GM15510 (cell line): ENCODE data around the gene CTNNBL1.

Source experiments
- POLR2A ChIP-seq: IDR thresholded peaks from 3 replicates; pipeline ENCODE4 v1.6.1; 2011; ENCODE audit warnings: borderline replicate concordance; ENCODE audit not compliant: insufficient read length; ENCODE audit errors: extremely low read depth

Gene CTNNBL1

DNA sequence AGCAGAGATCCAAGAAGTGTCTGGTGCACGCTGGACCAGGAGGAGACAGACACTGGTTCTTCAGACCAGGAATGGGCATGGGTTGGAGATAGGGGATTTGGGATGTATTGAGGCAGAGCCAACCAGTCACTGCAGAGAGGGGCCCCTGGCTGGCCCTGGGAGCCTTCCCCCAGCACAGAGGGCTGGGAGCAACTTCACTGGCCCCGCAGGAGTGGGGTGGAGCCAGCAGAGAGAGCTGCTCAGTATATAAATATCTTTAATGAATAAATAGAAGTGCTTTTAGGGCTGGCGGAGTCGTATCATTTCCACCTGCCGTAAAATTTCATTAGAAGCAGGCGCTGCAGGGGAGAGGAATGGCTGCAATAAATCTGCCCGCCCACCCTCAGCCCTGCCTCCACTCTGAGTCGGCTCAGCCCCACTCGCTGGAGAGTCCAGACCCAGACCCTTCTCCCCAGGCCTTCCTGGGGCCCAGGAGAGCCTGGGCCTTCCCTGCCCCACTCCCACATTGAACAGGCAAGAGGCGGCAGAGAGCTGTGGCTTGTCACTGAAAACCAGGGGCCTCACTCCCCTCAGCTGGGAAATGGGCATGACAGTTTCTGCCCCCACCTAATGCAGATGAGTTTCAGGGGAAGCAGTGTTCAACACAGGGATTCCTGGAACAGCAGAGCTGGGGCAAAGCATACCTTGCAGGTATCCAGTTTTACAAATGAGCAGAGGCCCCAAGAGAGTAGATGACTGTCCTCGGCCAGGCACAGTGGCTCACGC is 185.2 kb downstream of the CTNNBL1 start:
- no peak for TF ChIP-seq POLR2A

DNA sequence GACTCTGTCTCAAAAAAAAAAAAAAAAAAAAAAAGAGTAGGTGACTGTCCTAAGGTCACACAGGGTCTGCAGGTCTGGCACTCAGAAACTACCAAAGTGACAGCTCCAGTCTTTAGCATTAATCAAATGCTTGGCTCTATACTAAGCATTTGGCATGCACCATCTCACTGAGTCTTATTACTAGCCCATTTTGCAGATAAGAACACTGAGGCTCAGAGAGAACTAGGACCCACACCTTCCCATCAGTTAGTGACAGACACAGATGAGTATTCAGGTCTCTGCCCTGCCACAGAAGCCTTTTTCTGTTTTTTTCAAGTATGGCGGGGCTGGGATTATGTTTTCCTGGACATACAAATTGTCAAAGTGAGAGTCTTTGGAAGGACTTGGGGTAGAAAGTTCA is 186.0 kb downstream of the CTNNBL1 start:
- no peak for TF ChIP-seq POLR2A

DNA sequence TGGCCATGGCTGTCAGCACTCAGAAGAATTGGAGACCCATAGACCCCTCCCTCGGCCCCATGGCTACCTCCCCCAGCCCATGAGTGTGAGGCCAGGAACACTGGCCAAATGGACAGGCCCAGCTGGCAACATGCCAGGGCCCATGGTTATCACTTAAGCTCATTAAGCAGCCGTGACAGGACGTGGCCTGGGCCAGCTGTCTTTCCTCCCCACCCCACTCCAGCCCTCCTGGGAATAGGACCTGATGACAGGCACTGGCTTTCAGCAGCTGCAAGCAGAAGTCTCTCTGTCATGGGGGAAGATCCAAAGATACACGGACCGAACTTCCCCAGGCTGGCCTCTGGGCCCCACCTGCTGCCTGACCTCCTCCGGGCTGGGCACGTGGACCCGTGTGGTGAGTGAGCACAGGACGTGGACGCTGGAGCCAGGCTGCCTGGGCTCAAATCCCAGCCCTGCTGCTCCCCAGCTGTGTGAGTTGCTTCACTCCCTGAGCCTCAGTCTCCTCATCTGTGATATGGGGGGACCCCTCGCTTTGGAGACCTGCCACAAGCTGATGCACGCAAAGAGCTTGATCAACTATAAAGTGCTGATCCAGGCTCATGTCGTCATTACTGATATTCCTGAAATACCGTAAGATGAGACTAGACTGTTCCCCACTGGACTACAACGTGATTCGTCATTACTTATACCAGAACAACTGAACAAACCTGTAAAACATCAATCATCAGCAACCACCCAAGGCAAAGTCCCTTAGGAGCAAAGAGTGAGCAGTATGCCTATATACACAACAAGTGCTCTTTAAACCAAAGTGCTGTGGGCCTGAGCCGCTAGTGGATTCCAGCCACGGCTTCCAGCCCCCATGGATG is 187.1 kb downstream of the CTNNBL1 start:
- TF ChIP-seq POLR2A, result no peak

DNA sequence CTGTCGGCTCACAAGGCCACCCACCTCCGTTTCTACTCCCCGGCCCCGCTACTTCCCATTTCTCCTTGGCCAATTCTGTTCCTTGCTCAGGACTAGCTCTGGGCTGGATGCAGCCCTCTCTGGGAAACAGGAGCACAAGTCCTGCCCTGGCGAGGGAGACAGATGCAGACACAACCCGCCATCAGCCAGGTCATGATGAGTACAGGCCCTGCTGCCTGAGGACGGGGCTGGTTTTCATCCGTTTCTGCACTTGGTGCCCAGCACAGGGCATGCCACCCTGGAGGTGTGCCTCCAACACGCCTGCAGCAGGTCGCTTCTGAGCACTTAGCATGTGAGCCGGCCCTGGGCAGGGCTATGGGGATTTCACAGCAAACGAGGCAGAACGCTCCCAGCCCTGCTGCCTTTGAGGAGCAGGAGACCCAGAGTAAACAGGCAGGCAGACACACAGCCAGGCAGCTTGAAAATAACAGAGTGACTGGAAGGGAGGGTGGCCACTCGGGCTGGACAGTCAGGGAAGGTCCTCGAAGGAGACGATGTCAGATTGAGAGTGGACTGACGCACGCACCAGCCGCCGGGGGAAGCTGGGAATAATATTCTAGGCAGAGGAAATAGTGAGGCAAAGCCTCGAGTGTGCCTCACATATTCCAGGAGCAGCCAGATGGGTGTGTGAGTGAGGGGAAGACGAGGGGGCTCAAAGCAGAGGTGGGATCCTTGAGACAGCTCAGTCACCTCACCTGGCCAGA is 187.9 kb downstream of the CTNNBL1 start:
- TF ChIP-seq POLR2A, result no peak

DNA sequence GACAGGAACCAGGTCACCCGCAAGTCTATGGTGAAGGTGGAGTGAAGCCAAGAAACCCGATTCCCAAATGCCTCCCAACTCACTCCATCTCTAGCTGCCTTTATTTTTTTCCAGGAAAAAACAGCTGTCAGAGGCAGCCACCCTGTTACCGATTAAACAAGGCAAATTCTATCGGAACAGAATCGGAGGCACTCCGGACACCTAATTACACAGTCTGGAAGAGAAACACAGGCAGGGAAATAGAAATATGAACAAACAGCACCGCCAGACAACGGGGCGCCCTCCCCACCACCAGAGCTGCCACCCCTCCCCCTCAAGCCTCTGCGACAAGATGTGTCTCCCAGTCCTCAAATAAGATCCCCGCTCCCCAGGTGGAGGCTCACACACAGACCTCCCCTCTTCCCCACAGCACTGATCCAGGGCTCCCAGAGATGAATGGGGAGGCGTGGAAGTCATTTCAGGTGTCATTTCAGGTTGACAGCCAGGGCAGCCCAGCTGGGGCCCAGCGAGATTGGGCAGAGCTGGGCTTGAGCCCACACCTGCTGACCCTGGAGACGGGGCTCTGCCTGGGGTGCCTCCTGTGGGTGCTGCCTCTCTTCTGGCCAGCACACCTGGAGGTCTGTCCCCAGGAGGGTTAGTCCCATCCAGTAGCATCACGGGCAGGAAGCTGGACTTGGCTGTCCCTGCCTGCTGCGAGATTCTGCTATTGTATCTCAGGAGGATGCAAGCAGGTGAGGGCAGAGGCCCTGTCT is 189.3 kb downstream of the CTNNBL1 start:
- TF ChIP-seq POLR2A, result no peak

DNA sequence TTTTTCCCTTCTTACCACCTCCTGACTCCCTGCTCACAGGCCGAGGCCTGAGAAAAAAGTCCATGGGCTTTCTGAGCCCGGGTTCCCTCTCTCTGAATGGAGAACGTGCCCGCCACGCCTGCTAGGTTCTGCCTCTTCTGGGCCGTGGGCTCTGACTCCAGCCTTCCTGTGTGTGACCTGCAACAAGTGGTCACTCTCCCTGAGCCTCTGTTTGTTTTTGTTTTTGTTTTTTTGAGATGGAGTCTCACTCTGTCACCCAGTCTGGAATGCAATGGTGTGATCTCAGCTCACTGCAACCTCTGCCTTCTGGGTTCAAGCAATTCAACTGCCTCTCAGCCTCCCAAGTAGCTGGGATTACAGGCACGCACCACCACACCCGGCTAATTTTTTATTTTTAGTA is 191.2 kb downstream of the CTNNBL1 start:
- TF ChIP-seq POLR2A, result no peak

DNA sequence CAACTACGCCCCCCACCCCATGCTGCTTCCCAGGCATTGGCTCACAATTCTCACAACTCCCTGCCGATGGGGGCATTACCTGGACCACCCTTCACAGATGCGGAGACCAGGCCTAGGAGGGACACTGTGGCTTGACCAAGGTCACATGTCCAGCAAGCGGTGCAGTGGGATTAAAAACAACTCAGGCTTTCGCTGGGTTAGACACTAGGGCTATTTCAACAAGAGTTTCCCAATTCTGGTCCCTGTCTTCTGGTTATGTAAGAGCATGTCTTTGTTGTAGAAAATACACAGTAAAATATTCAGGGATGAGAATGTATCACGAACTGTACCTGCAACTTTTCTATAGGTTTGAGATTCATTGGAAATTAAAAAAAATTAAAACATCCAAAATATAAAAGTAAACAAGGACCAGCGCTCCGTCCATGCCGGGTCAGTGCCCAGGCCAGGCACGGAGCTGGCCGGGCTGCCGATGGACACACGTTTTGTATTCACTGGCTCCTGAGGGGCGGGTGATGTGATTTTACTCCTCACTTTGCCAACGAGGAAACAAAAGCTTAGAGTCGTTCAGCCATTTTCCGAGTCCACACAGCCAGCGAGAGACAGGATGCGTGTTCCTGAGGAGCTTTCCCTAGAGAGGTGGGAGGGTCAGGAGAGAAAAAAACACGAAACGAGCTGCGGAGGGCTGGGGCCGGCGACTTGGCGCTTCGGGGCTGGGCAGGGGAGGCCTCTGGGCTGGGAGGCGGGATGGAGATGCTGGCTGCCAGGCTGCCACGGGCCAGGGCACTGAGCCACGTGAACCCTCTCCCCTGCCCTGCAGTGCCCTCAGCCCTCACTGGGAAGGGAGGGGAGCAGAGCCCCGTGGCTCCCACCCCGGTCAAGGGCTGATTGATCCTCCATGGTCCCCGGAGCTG is 192.0 kb downstream of the CTNNBL1 start:
- no peak for TF ChIP-seq POLR2A

DNA sequence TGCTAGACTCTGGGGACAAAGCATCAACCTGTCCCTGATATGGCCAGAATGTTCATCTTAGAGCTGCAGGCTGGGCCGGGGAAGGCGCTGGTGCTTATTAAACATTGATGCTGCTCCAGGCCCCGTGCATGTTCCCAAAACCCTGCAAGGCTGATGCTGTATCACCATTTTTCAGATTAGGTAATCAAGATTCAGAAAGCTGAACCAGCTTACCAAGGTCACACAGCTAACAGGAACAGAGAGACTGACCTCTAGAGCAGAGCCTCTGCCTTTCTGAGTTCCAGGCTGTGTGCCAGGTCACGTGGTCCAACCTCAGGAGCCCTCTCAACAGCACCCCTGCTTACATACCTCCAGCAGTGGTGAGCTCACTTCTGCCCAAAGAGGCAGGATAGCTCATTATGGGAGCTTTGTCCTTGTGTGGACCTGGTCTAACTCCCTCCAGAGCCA is 193.0 kb downstream of the CTNNBL1 start:
- TF ChIP-seq POLR2A, result no peak

DNA sequence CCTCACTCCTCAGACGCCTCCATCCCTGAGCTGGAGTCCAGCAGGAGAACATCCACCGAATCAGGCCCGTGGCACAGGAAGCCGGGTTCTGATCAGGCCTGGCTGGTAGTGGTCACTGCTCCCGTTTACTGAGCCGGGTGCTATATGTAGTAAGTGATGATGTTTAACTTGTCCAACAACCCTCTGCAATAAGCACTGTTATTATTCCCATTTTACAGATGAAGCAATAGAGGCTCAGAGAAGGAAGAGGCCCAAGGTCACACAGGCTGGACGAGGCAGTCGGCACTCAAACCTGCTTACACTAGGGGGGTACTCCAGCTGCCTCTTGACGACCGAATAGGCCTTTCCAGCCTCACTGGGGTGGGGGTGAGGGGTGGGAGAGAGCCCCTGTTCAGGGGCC is 194.8 kb downstream of the CTNNBL1 start:
- no peak for TF ChIP-seq POLR2A

DNA sequence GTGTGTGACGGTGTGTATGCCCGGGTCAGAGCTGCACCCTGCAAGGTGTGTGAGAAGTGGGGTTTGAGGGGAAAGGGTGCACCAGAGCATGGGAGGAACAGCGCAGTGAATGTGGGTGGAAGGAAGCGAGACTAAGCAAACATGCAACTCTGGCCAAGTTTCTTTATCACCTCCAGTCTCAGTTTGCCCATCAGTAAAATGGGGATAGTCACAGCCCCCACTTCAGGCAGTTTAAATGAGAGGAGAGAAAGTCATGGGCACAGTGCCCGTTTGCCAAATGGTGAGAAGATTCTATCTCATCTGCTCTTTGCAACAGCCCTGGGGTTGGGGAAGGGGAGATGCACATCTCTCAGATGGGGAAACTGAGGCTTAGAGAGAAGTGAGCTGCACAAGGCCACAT is 196.3 kb downstream of the CTNNBL1 start:
- TF ChIP-seq POLR2A, result no peak

DNA sequence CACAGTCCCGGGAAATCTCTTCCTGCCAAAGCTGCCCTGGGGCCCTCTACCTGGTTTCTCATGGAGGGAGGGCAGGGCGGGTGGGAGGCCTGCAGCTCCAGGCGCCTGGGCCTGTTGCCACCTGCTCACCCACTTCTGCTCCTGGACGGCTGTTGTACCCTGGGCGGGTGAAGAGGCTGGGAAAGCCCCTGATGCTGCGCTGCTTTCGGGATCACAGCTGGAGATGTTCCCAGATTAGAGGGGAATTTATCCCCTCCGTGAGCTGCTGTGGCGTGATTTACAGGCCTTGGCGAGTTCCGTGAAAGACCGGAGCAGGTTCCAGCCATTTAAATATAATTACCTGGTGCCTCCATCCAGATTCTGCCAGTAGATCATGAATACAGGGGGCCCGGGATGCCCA is 196.8 kb downstream of the CTNNBL1 start:
- no peak for TF ChIP-seq POLR2A

DNA sequence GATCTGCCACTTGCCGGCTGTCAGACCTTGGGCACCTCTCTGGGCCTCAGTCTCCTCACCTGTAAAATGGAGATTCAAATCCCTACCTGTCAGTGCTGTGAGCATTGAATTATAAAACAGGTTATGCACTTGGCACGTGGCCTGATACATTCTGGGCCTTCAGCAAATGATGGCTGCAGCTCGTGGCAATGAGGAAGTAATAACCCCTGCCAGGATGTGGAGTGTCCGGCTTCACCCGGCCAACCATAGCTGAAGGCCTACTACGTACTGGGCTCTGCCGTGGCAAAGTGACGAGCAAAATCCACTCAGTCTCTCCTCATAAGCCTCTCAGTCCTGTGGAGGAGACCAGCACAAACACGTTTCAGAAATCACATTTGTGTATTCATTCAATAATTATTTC is 198.2 kb downstream of the CTNNBL1 start:
- TF ChIP-seq POLR2A, result no peak

DNA sequence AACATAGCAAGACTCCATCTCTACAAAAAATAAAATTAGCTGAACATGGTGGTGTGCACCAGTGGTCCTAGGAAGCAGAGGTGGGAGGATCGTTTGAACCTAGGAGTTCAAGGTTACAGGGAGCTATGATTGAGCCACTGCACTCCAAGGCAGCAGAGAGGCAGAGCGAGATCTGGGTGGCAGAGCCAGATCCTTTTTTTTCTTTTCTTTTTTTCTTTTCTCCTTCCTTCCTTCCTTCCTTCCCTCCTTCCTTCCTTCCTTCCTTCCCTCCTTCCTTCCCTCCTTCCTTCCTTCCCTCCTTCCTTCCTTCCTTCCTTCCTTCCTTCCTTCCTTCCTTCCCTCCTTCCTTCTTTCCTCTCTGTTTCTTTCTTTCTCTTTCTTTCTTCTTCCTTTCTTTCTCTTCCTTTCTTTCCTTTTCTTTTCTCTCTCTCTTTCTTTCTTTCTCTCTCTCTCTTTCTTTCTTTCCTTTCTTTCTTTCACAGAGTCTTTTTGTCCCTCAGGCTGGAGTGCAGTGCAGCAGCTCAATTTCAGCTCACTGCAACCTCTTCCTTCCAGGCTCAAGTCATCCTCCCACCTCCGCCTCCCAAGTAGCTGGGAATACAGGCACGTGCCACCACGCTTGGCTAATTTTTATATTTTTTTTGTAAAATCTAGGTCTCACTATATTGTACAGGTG is 199.9 kb downstream of the CTNNBL1 start:
- TF ChIP-seq POLR2A, result no peak
